Measurements from ENCODE around the gene TXLNG. TPM values are rescaled to one million over a fixed set of nuclear protein-coding genes. Genes with fewer than 3 reads are reported as not detected.
A peak's percentile ranks its signal among the peaks of the same experiment; 100 is the strongest.
"Not testable (repeated sequence)": the region's sequence is repeated elsewhere in the genome, so short reads cannot be mapped to it uniquely, and the experiment has no call there.

TXLNG gene
- total RNA-seq, 1 donor from 2014 or later = 25.4 TPM

DNA sequence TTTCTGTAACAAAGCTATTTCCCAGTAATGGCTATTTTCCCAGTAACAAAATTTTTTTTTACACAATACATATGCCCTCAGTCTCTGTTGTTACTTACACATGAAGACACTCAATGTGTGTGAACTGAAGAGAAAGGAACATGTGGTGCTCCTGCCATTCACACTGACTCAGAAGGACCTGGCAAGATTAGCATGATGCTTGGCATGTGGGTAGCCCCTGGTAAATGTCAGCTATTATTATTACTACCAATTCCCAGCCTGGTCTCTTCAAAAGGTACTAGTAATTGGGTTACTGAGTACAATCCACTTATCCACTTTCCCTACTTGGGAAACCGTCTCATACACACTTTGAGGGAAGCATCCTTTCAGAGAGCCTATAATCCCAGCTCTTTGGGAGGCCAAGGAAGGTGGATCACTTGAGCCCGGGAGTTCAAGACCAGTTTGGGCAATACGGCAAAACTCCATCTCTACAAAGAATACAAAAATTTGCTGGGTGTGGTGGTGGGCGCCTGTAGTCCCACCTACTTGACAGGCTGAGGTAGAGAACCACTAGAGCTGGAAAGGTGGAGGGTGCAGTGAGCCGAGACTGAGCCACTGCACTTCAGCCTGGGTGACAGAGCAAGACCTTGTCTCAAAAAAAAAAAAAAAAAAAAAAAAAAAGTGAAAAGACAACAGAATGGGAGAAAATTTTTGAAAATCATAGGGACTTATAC lies 69.3 kb downstream of the TXLNG start:
- TF ChIP-seq, protein P1, sequence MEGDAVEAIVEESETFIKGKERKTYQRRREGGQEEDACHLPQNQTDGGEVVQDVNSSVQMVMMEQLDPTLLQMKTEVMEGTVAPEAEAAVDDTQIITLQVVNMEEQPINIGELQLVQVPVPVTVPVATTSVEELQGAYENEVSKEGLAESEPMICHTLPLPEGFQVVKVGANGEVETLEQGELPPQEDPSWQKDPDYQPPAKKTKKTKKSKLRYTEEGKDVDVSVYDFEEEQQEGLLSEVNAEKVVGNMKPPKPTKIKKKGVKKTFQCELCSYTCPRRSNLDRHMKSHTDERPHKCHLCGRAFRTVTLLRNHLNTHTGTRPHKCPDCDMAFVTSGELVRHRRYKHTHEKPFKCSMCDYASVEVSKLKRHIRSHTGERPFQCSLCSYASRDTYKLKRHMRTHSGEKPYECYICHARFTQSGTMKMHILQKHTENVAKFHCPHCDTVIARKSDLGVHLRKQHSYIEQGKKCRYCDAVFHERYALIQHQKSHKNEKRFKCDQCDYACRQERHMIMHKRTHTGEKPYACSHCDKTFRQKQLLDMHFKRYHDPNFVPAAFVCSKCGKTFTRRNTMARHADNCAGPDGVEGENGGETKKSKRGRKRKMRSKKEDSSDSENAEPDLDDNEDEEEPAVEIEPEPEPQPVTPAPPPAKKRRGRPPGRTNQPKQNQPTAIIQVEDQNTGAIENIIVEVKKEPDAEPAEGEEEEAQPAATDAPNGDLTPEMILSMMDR (IDR thresholded peaks at IDR 0.05; ENCODE audit: unreplicated experiment) = no peak
- Mint-ChIP-seq H3K27ac (no peak overlapping the region), H3K4me3 (no peak overlapping the region), H3K9me3 (peaks cover 14% of the 10 kb centered on the region), H3K4me1 (no peaks in the 10 kb centered on the region), H3K36me3 (peaks cover 70% of the 10 kb centered on the region), H3K27me3 (ENCODE audit: low read depth) (no peaks in the 10 kb centered on the region)
- no peak for DNase-seq (ENCODE audit: low spot score in 2 of 2, unreplicated experiment in 2 of 2)

DNA sequence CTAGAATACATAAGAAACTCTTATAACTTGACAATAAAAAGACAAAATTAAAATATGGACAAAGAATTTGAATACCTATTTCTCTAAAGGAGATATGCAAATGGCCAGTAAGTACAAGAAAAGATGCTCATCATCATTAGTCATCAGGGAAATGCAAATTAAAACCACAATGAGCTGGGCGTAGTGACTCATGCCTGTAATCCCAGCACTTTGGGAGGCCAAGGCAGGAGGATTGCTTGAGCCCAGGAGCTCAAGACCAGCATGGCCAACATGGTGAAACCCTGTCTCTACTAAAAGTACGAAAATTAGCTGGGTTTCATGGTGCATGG lies 69.8 kb downstream of the TXLNG start:
- Mint-ChIP-seq H3K9me3 (peaks cover 14% of the 10 kb centered on the region), H3K36me3 (peaks cover 70% of the 10 kb centered on the region)
- not testable (repeated sequence) for DNase-seq (ENCODE audit: low spot score in 2 of 2, unreplicated experiment in 2 of 2); H3K4me3 Mint-ChIP-seq; H3K4me1 Mint-ChIP-seq; H3K27ac Mint-ChIP-seq; H3K27me3 Mint-ChIP-seq (ENCODE audit: low read depth)

DNA sequence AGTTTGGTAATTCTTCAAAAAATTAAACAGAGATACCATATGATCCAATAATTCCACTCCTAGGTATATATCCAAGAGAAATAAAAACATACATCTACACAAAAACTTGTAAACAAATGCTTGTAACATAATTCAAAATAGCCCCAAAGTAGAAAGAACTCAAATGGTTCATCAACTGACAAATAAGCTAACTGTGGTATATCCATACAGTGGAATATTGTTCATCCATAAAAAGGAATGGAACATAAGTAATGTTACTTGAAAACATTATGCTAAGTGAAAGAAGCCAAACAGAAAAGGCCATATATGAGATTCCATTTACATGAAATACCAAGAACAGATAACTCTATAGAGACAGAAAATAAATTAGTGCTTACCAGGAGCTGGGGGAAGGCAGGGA lies 70.5 kb downstream of the TXLNG start:
- Mint-ChIP-seq H3K9me3 (peaks cover 14% of the 10 kb centered on the region), H3K4me1 (no peaks in the 10 kb centered on the region), H3K4me3 (no peak overlapping the region), H3K27ac (no peak overlapping the region), H3K27me3 (ENCODE audit: low read depth) (no peaks in the 10 kb centered on the region), H3K36me3 (peaks cover 68% of the 10 kb centered on the region)
- DNase-seq (ENCODE audit: low spot score in 2 of 2, unreplicated experiment in 2 of 2) = no peak
- TF ChIP-seq, protein P1 (IDR thresholded peaks at IDR 0.05; ENCODE audit: unreplicated experiment) = no peak

DNA sequence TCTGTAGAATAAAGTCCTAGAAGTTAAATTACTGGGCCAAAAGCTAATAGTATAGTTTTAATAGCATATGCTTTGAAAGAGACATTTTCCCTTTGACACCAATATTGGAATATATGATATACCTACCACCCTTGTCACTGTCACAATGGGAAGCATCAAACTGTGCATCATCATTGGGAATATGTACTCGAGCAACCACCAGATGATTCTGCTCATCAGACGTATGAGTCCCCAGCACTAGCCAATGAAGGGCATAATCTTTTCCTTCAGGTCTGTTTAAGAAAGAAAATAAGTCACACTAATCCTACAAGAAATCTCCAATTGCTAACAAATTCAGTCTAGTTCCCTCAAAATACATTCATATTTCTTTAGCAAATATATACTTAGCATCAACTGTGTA lies 76.6 kb downstream of the TXLNG start:
- Mint-ChIP-seq H3K9me3 (no peaks in the 10 kb centered on the region), H3K27ac (no peak overlapping the region)

DNA sequence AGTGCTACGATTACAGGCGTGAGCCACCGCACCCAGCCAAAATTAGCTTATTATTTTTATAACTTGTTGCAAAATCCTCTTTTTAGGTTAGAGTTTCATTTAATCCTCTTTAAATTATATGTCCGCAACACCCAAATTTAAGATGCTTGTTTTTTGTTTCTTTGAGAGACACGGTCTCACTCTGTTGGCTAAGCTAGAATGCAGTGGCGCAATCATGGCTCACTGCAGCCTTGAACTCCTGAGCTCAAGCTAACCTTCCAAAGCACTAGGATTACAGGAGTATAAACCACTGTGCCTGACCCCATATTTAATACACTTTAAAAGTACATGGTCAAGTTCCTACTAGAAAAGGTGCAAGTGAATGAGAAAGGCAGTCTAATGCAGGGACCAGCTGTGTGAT lies 81.7 kb downstream of the TXLNG start:
- TF ChIP-seq, protein P1 (IDR thresholded peaks at IDR 0.05; ENCODE audit: unreplicated experiment) = no peak

More for the DNA sequence above, 76.6 kb downstream of the TXLNG start:
- no peak overlapping the region for H3K4me3 Mint-ChIP-seq
- peaks cover 16% of the 10 kb centered on the region for H3K4me1 Mint-ChIP-seq
- no peaks in the 10 kb centered on the region for H3K27me3 Mint-ChIP-seq (ENCODE audit: low read depth)
- TF ChIP-seq, protein P1 (IDR thresholded peaks at IDR 0.05; ENCODE audit: unreplicated experiment) = no peak
- no peak for DNase-seq (ENCODE audit: low spot score in 2 of 2, unreplicated experiment in 2 of 2)
- H3K36me3 Mint-ChIP-seq = peaks cover 38% of the 10 kb centered on the region

DNA sequence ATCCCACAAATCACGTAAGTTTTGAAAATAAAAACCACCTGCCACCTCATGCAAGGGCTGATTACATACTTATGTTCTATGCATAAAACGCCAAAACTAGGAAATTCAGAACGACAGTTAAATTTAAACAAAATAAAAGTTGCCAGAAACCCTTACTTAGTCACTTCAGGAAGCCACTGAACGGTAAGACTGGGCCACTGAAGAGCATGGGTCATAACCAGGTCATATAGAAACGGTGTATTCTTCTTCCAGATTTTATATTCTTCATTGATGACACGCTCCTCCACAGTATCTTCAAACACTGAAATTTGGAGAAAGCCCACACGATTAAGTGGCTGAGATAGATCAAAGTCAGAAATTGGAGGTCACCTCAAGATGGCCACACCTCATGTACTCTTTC lies 82.7 kb downstream of the TXLNG start:
- Mint-ChIP-seq H3K9me3 (no peaks in the 10 kb centered on the region), H3K4me1 (peaks cover 53% of the 10 kb centered on the region), H3K36me3 (peaks cover 3% of the 10 kb centered on the region), H3K27me3 (ENCODE audit: low read depth) (no peaks in the 10 kb centered on the region), H3K27ac (peak overlapping the region; percentile 91), H3K4me3 (peak overlapping the region; percentile 81)
- TF ChIP-seq, protein P1 (IDR thresholded peaks at IDR 0.05; ENCODE audit: unreplicated experiment) = no peak
- DNase-seq (ENCODE audit: low spot score in 2 of 2, unreplicated experiment in 2 of 2) = no peak

More for the DNA sequence above, 81.7 kb downstream of the TXLNG start:
- Mint-ChIP-seq H3K27ac (no peak overlapping the region), H3K4me1 (peaks cover 50% of the 10 kb centered on the region), H3K4me3 (peak overlapping the region; percentile 81), H3K36me3 (peaks cover 8% of the 10 kb centered on the region), H3K27me3 (ENCODE audit: low read depth) (no peaks in the 10 kb centered on the region), H3K9me3 (no peaks in the 10 kb centered on the region)
- no peak for DNase-seq (ENCODE audit: low spot score in 2 of 2, unreplicated experiment in 2 of 2)
